Ramos (cell line): ENCODE results near the gene PLEKHB1.

ENCODE experiments used
- in situ Hi-C: fragments of 300-500 bp; cut with MboI; formaldehyde crosslinking; loops from one replicate; pipeline ENCODE4 v1.14.3; 2022; ENCODE audit warnings: low sequenced_read_pairs; ENCODE audit not compliant: unreplicated experiment

Gene PLEKHB1

DNA sequence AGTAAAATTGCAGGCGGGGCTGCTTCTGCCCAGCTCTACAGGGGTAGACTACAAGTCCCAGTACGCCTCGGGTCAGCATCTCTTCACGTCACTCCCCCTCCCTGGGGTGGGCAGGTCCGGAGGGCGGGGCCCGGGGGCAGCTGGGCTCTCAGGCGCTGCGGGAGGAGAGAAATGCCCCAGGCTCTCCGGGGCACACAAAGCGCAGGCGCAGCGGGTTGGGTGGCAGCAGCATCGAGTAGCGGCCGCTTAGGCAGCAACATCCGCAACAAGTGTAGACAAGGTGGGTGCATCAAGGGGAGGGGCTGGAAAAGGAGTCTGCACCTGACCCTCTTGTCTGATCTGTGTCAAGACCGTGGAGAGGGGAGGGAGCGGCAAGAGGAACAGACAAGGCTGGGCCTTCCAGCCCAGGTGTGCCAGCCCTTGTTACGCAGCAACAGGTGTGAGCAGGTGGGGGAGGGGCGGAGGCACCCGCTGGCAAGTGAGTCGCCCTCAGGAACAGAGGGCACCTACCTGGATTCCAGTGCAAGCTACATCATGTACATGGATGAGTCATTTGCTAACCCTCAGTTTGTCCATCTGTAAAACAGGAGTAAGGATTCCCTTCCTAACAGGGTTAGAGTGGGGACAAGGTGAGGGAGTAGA is 1.2 kb downstream of the PLEKHB1 start:
- in situ Hi-C loops: no loop called here

DNA sequence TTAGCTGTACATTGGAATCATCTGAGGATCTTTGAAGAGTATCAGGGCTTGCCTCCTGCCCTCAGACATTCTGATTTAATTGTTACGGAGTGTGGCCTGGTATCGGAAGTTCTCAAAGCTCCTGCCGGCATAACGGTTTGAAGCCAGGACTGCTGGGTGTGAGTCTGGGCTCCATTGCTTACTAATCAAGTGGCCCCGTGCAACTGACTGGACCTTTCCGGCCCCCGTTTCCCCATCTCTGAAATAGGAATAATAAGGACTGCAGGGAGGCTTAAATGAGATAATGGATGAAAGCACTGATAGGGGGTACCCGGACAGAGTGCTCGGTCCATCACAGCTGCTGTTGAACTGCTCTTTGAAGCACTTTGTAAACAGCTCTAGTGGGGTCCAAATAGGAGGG is 1.7 kb downstream of the PLEKHB1 start:
- in situ Hi-C loops: no loop called here

DNA sequence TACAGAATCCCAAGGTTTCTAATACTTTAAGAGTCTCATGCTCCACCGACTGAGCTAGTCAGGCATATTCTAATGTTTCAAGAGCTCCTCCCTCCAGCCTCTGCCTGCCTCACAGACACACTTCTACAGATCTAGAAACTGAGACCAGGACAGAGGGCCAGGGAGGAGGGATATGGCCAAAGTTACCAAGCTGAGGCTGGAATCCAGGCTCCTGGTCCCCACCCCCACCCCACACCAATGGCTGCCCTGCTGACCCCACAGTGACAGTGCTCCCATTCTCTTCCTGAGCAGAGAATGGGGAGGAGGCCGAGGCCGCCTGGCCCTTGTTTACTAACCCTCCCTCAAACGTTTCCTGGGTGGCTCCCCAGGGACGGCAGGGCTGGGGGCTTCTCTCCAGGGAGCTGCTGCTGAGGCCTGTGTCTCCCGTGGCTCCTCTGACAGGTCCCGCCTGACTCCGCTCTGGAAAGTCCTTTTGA is 2.2 kb downstream of the PLEKHB1 start:
- in situ Hi-C loops: no loop called here

DNA sequence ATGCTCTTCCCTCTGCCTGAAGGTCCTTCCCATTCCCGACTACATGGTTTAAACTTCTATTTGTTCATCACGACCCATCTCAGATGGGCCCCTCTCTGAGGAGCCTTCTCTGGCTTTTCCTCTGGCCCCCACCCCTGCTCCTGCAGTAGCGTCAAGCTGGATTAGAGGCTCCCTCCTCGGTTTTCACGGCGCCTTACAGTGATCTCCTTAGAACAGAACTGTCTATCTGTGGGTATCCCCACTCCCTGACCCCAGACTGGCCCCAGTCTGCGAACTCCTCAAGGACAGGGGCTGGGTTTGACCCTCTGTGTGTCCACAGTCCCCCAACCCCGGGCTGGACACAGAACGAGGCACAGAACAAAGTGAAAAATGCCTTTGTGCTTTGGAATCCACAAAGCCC is 2.8 kb downstream of the PLEKHB1 start:
- in situ Hi-C loops: no loop called here

DNA sequence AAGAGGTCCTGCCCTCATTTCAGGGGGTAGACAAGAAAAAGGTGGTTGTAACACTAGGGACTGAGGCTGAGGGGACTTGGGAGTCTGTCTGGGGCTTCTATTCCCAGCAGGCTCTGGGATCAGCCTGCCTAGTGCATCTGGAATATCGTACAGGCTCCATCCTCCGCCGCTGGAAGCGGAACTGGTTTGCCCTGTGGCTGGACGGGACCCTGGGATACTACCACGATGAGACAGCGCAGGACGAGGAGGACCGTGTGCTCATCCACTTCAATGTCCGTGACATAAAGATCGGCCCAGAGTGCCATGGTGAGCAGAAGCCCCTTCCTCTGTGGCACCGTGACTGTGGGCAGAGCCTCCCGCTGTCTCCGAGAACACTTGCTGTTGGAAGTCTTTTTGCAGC is 4.0 kb downstream of the PLEKHB1 start:
- in situ Hi-C loops: loop anchor here (10.0 kb wide), 1 partner anchor 306 kb away; no protein-coding TSS in a partner anchor

DNA sequence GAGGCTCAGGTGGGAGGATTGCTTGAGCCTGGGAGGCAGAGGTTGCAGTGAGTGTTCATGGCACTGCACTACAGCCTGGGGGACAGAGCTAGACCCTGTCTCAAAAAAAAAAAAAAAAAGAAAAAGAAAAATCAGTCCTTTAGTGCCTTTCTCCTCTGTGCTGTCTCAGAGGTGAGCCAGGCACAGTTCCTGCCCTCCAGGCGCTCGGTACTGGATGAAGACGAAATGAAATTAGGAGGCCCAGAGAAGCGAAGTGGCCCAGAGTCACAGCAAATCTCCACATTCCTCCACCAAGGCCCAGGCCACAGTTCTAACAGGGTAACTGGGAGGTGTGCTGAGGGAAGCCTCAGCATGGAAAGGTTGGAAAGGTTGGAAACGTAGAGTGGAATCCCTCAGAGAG is 4.9 kb downstream of the PLEKHB1 start:
- in situ Hi-C loops: loop anchor here (10.0 kb wide), 1 partner anchor 306 kb away; no protein-coding TSS in a partner anchor

DNA sequence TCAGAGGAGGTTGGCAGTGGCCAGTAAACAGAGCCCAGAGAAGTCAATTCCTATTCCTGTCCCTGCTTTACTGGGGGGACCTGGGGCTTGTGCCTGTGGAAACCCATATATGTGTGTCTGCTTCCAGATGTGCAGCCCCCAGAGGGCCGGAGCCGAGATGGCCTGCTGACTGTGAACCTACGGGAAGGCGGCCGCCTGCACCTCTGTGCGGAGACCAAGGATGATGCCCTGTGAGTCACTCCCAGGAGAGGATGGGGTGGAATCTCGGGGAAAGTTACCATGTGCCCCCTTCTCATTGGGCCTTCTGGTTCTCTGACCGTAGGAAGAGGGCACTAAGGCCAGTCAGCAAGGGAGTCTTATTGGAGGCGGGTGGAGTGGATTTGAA is 5.3 kb downstream of the PLEKHB1 start:
- in situ Hi-C loops: loop anchor here (10.0 kb wide), 1 partner anchor 307 kb away; no protein-coding TSS in a partner anchor

DNA sequence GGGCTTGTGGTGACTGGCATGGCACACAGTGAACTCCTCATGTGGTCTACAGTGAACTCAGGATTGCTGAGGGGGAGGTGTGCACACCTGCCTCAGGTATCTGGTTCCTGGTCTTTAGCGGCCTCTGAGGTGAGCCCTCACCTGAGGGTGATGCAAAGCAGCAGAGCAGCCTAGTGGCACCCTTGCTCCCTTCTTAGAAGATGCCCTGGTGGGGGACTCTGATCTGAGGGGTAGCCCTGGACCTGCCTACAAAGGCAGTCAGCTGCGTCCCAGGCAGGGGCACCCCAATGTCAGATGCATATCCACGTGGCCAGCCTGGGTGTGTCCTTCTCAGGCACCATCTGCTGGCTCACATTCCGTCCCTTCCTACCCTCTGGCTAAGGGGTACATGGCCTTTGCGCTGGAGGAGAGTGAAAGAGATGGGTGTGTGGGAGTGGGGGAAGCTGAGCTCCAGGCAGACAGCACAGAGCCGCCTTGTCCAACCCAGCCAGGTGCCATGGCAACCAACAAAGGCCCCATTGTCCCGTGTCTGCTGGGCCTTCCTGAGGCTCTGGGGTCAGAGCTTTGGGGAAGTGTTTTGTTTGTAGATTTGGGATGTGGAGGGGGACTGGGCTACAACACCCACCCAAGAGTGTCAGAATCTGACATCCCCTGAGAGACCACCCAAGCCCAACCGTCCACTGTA is 5.8 kb downstream of the PLEKHB1 start:
- in situ Hi-C loops: loop anchor here (10.0 kb wide), 1 partner anchor 307 kb away; no protein-coding TSS in a partner anchor

DNA sequence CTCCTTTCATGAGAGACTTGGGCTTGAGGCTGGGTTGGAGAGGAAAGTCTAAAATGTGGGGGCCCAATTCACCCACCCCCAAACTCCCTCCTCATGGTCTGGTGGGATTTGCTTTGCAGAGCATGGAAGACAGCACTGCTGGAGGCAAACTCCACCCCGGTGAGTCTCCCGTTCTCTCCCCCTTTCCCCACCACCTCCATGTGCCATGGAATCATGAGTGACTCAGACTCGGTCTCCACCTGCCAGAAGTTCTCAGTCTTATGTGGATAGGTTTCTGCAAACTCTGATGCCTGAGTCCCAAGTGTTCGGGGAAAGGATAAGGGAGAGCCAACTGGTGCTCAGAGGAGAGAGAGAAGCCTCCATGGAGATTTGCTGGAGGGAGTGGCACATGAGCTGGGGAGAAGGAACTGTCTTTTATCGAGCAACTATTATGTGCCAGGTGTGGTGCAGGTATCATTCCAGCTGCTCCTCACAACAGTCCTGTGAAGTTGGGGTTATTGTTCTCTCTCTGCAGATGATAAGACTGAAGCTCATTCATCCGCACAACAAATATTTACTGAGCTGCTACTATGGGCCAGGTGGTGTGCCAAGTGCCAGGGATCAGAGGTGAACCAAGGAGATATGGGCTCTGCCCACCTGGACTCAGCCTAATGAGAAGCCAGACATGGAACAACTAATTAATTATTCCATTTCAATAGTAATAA is 6.6 kb downstream of the PLEKHB1 start:
- in situ Hi-C loops: loop anchor here (10.0 kb wide), 1 partner anchor 308 kb away; no protein-coding TSS in a partner anchor

DNA sequence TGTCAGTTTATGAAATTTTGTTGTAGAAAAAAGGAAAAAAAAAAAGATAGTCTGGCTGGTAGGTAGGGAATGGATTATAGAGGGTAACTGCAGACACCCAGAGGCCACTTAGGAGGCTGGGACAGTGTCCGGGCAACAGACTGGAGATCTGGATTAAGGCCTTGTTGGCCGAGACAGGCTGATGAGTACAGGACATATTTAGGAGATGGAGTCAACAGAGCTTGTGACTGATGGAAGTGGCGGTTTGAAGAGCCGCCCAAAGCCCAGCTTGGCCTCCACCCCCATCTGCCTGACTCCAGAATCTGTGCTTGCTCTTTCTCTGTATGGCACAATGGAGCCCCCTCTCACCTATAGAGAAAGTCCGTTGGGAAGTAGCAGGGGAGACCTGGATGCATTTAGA is 7.6 kb downstream of the PLEKHB1 start:
- in situ Hi-C loops: loop anchor here (10.0 kb wide), 1 partner anchor 309 kb away; no protein-coding TSS in a partner anchor

DNA sequence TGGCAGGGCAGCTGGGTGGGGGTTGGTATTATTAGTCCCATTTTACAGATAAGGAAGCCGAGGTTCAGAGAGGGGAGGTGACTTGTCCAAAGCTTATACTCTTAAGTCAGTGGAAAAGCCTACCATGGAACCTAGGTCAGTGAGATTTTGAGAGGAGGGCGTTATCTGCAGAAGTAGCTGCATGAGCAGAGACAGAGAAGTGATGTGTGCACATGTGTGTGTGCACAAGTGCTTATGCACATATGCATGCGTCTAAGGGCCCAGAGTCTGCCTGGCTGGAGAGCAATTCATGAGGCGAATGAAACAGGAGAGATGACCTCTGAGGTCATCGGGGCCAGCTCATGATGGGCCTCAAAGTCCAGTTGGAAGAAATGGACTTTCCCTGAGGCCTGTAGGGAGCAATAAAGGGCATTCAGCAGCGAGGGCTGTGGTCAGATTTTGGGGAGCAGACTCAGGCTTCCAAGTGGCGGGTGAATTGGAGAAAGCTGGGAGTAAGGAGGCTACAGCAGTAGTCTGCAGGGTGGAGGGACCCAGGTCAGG is 8.2 kb downstream of the PLEKHB1 start:
- in situ Hi-C loops: loop anchor here (10.0 kb wide), 1 partner anchor 310 kb away; no protein-coding TSS in a partner anchor

DNA sequence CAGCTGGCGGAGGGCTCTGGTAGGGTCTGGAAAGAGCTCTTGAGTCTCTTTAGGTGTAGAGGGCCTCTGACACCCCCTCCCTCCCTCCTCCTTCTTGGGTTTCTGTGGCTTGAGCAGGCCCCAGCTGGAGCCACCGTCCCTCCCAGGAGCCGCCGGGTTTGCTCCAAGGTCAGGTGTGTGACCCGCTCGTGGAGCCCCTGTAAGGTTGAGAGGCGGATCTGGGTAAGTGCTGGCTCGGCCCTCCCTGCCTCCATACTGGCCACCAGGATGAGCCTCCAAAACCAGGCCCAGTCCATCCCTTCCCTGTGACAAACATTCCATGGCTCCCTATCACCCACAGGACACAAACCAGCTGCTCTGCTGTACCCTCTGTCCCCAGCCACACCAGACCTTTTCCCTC is 9.3 kb downstream of the PLEKHB1 start:
- in situ Hi-C loops: loop anchor here (10.0 kb wide), 1 partner anchor 311 kb away; no protein-coding TSS in a partner anchor

DNA sequence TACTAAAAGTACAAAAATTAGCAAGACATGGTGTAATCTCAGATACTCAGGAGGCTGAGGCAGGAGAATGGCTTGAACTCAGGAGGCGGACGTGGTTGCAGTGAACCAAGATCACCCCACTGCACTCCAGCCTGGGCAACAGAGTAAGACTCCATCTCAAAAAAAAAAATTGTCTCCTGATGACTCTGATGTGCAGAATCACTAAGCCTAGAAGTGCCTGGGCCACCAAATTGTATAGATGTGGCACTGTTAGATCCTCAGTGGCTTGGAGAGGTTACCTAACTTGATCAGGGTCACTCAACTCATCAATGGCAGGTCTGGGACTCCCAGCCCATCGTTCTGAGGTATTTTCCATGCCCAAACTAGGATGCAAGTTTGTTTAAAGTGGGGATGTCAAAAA is 10.6 kb downstream of the PLEKHB1 start:
- in situ Hi-C loops: loop anchor here (10.0 kb wide), 1 partner anchor 312 kb away; no protein-coding TSS in a partner anchor

DNA sequence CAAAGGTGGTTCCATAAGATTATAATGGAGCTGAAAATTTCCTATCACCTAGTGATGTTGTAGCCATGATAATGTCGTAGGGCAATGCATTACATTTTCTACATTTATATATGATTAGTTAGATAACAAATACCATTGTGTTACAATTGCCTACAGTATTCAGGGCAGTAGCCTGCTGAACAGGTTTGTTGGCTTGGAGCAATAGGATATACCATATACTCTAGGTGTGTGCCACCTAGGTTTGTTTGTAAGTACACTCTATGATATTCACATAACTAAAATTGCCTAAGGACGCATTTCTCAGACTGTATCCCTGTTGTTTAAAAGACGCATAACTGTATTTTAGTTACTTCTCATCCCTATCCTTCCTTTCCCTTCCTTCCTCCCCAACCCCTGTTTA is 13.6 kb downstream of the PLEKHB1 start:
- in situ Hi-C loops: loop anchor here (10.0 kb wide), 1 partner anchor 315 kb away; no protein-coding TSS in a partner anchor

DNA sequence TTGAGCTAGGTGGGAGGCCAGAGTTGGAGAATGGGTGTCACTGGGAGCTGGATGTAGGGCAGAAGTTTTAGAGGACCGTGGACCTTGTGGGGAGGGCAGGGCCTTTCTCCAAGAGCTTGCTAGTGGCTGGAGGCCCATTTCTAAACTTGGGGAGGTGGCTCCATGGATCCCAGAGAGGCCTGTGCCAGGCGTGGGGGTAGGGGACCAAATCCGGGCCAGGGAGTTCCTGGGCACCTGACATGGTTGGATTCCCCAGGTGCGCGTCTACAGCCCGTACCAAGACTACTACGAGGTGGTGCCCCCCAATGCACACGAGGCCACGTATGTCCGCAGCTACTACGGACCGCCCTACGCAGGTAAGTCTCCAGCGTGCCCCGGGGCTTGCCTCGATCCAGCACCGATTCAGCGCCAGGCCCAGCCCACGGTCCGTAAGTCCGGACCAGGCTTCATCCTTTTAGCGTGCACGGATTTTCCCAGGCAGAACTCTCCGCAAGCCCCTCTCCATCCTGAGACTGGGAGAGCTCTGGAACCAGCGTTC is 14.2 kb downstream of the PLEKHB1 start:
- in situ Hi-C loops: no loop called here

DNA sequence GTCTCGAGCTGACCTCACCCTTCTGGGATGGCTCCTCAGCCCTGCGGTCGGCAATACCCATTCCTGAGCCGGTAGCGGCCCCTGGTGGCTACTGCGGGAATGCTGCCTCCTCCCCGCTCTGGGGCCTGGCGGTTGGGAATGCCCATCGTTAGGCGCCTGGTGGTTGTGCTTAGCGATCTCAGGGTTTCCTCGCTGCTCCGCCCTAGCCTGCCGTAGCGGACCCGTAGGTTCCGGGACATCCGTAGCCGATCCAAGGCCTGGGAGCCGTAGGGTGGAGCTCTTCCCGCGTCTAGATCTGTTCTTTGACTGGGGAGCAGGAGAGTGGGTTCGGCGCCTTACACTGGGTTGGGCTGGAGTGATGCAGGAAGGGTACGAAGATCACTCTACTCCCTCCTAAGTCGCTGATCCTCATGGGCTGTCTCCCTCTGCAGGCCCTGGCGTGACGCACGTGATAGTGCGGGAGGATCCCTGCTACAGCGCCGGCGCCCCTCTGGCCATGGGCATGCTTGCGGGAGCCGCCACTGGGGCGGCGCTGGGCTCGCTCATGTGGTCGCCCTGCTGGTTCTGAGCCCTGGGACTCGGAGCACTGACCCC is 14.8 kb downstream of the PLEKHB1 start:
- in situ Hi-C loops: no loop called here

DNA sequence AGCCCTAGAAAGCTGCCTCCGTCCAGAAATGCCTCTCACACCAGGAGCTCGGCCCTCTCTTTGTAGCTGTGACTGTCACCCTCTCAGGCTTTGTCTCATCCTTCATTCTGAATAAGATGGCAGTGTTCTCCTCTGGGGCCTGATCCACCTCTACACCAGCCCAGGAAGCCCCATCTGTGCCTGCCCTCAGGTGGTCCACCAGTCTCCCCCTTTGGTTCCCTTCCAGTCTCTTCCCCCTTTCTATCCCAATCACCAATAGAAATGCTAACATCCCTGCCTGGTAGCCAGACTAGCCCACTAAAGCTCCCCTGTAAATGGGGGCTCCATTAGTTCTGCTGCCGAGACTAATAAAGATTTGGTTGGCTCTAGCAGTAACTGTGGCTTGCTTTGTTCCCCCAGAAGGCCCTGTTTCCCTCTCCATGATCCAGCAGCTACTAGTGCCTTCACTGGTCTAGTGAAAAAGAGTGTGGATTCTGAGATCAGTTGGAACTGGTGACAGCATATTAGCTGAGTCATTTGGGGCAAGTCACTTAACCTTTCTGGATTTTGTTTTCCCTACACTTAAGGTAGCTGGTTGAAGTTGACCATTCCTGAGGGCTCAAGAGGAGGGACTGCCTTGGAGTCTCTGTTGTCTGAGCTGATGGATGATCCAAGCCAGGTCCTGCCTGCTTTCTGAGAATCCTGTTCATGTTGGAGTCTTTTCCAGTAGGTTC is 16.2 kb downstream of the PLEKHB1 start:
- in situ Hi-C loops: no loop called here

DNA sequence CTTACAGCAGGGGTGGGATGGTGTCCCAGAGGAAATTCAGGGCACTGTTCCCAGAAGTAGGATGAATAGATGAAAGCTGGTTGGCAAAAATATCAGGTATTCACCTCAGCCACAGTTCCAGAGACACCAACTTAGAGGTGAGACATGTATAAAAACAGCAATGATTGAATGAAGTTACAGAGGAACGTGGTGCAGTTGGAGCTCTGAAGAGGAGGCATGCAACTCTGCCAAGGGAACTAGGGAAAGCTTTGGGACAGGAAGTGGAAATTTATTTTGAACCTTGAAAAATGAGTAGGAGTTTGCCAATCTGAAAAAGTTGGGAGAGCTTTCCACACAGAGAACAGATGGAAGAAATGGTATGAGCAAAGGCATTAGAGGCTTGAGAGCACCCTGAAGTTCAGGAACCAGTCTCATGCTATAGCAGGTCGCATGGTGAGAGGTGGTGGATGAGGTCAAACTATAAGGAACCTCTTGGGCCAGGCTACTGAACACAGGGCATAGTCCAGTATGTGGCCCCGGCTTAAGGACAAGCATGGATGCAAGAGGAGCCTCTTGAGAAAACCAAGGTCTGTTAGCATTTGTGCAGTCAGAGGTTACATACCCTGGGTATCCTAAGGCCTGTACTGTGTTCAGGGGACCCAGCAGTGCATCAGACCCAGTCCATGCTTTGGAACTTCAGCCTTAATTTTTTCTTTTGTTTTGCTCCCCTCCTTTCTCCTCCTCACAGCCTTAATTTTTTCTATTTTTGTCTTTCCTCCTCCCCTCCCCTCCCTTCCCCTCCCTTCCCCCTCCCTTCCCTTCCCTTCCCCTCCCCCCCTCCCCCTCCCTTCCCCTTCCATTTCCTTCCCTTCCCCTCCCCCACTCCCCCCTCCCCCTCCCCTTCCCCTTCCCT is 17.5 kb downstream of the PLEKHB1 start:
- in situ Hi-C loops: no loop called here
